Heart right ventricle (tissue), 16 donors: ENCODE data around the gene RNF157. TPM values are rescaled to one million over a fixed set of nuclear protein-coding genes. Genes with fewer than 3 reads are reported as not detected.

Experiments
- ATAC-seq, 8 donors: fragments of 200-7000 bp; cut with Tn5 transposase; one replicate each; pipeline ENCODE4 v1.9.1; 2020; ENCODE audit warnings: mild to moderate bottlenecking in 8 of 8, moderate library complexity in 8 of 8, moderate number of reproducible peaks in 1 of 8
- DNase-seq, 2 donors: peaks; one replicate each; pipeline ENCODE4 v3.0.0-alpha.2; 2020
- H3K27ac ChIP-seq, 10 donors: fragments of 200-600 bp; sonication (generic) in 2 of 10; one replicate each; pipeline versions ENCODE4 v1.5.0 to v1.8.0; 2020 to 2022; ENCODE audit warnings: mild to moderate bottlenecking in 3 of 10
- H3K27me3 ChIP-seq, 7 donors: fragments of 200-600 bp; one replicate each; pipeline ENCODE4 v1.8.0; 2021 to 2022; ENCODE audit warnings: mild to moderate bottlenecking in 2 of 7
- H3K36me3 ChIP-seq, 9 donors: fragments of 200-600 bp; sonication (generic) in 1 of 9; one replicate each; pipeline versions ENCODE4 v1.5.0 to v1.8.0; 2020 to 2022; ENCODE audit warnings: mild to moderate bottlenecking in 2 of 9
- H3K4me1 ChIP-seq, 9 donors: fragments of 200-600 bp; sonication (generic) in 1 of 9; one replicate each; pipeline versions ENCODE4 v1.5.0 to v1.8.0; 2020 to 2022; ENCODE audit warnings: mild to moderate bottlenecking in 4 of 9
- H3K4me3 ChIP-seq, 10 donors: fragments of 200-600 bp; sonication (generic) in 2 of 10; one replicate each; pipeline versions ENCODE4 v1.5.0 to v1.8.0; 2020 to 2022; ENCODE audit warnings: mild to moderate bottlenecking in 7 of 10, moderate library complexity in 2 of 10
- H3K9me3 ChIP-seq, 11 donors: fragments of 200-600 bp in 10 of 11; sonication (generic) in 2 of 11; one replicate each; pipeline versions ENCODE4 v1.5.0 to v1.8.0; 2013 to 2022; ENCODE audit warnings: mild to moderate bottlenecking in 2 of 11, control low read depth in 1 of 11, moderate library complexity in 1 of 11
- WGBS, 2 donors: extraction: QIAGEN DNeasy Blood & Tissue Kit; methylation state at CpG; one replicate each; pipeline ENCODE4 v1.1.7; 2013; ENCODE audit warnings: inconsistent platforms in 1 of 2; 5-methylcytosine and 5-hydroxymethylcytosine counted together
- intact Hi-C, 10 donors: fragments of 100-400 bp; cut with DNase I; formaldehyde crosslinking; loops; one replicate each; pipeline versions ENCODE4 v1.11.1 to v1.14.2; 2022
- polyA plus RNA-seq, 2 donors: library from polyadenylated mRNA; stranded (reverse); fragments of 200-250 nt; gene quantifications; one replicate each; pipeline ENCODE4 v1.2.3, GENCODE V29; 2013
- total RNA-seq, 10 donors: library from RNA; stranded (reverse); fragmentation: NEBNext Ultra II Directional in 3 of 10; extraction: Animal tissue kit (Norgen Biotek cat#: 25700) in 3 of 10; gene quantifications; one replicate each; pipeline versions ENCODE4 v1.2.1 to v1.2.4, GENCODE V29; 2021 to 2023
- TF ChIP-seq, protein P1 (sequence below), 9 donors: fragments of 200-600 bp; sonication (generic) in 2 of 9; IDR thresholded peaks; one replicate each; pipeline versions ENCODE4 v1.5.0 to v1.8.0; 2021 to 2022; ENCODE audit warnings: antibody characterized with exemption in 9 of 9, mild to moderate bottlenecking in 5 of 9, moderate library complexity in 1 of 9
- donor health status: Arrhythmogenic right ventricular cardiomyopathy.
- donor health status: ischemic (EF 13 %, LVEDD 7.1; RV severe dilation, severe dysfunction).
- donor health status: healthy with polysubstance abuse.
- donor health status: DM: no; HTN: yes; CAD: no.
- donor health status: DM: no; HTN: no; CAD: no.
- donor health status: ischemic (EF 25% LVEDD 6.9; RV normal size, moderate dysfunction).
- donor health status: ischemic (EF 25% LVEDD 5.7; RV mildly dilated, moderate dysfunction).
- donor health status: healthy.
- donor health status: DM: yes; HTN: yes; CAD: no.
- donor health status: Ischemic cardiomyopathy.
- donor health status: ischemic (EF 35%, LVEDD 5.7; RV mildly dilated, moderate dysfunction).
- donor health status: nonischemic (EF 11% LVEDD 7.7; RV severe dilation, severe dysfunction).
- donor health status: DM: yes; HTN: yes; CAD: no.
- donor health status: PGD.
- donor health status: ischemic (EF 29% LVEDD 5.4; RV normal size, mild dysfunction).
- donor health status: nonischemic (EF 23%, LVEDD 6.1; RV moderate dilation, normal function).

Gene RNF157
- total and polyA plus RNA-seq, 12 donors, result 1.3 to 18.8 (median 3.4) TPM

DNA sequence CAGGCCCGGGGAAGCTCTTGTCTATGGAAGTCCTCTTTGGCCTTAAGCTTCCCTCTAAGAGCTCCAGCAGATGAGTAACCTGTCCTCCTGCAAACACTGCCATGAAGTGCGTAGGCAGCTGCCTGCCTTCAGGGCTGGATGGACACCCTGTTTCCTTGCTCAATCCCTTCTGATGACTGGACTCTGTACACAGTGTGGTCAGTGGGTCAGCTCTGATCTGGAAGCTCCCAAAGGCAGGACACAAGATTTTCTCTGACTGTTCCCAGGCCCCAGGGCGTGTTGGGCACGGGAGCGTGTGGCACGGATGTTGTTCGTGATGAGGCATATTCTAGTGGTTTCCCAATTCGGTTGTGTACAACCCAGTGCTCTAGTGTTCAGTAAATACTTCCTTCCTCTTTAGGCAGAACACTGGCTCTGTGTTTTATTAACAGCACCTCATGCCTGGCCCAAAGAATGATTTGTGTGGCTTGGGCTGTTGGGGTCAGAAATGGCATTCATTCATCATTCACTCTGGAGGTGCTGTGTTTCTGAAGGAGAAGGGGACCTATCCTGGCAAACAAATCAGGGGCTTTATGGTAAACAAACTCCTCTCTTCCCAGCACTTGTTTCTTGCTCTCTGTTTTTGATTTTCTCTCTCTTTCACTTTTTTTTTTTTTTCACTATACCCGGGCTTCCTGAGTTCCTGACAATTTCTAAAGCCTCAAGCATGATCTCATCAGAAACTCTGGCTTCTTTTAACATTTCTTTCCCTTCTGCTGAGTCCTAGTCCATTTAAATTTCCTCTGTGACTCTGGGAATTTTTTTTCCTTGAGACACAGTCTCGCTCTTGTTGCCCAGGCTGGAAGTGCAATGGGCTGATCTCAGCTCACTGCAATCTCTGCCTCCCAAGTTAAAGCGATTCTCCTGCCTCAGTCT is 12.0 kb upstream of the RNF157 start:
- no peaks in the 10 kb centered on the region for H3K27me3 ChIP-seq
- peak; percentile 65 to 92 (median 77) for ATAC-seq
- peak overlapping the region in 8 of 10 donors; percentile 3 to 89 (median 41) for H3K27ac ChIP-seq
- no peaks in the 10 kb centered on the region for H3K36me3 ChIP-seq
- intact Hi-C loops, result no loop called here
- 52 to 63% methylated on average over 11 of the region's 11 CpGs for WGBS, 2 donors
- H3K4me3 ChIP-seq, result peak overlapping the region in 1 of 10 donors; percentile 28
- TF ChIP-seq, protein P1, sequence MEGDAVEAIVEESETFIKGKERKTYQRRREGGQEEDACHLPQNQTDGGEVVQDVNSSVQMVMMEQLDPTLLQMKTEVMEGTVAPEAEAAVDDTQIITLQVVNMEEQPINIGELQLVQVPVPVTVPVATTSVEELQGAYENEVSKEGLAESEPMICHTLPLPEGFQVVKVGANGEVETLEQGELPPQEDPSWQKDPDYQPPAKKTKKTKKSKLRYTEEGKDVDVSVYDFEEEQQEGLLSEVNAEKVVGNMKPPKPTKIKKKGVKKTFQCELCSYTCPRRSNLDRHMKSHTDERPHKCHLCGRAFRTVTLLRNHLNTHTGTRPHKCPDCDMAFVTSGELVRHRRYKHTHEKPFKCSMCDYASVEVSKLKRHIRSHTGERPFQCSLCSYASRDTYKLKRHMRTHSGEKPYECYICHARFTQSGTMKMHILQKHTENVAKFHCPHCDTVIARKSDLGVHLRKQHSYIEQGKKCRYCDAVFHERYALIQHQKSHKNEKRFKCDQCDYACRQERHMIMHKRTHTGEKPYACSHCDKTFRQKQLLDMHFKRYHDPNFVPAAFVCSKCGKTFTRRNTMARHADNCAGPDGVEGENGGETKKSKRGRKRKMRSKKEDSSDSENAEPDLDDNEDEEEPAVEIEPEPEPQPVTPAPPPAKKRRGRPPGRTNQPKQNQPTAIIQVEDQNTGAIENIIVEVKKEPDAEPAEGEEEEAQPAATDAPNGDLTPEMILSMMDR (IDR thresholded peaks at IDR 0.05), result no peak
- peaks cover 0 to 43% (median 10%) of the 10 kb centered on the region in 9 donors for H3K4me1 ChIP-seq
- DNase-seq, result no peak
- H3K9me3 ChIP-seq, result no peaks in the 10 kb centered on the region

DNA sequence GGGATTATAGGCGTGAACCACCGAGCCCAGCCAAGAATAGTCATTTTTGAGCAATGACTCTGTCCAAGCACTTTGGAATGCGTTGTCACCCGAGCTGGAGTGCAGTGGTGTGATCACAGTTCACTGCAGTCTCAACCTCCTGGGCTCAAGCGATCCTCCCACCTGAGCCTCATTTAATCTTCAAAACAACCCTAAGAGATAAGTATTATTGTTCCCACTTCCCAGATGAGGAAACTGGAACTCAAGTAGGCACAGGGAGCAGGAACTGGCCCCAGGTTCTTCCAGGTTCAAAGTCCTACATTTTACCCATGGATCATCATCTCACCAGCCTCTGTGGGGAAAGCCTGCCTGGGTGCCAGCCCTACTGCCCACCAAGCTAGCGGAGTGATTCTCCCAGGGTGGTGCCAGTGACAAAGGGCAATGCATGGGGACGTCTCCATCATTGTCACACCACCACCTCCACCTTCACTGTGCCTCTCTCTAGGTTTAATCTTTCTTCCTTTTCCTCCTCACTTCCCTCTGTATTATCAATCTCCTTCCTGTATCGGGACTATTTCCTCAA is 11.3 kb upstream of the RNF157 start:
- TF ChIP-seq, protein P1 (IDR thresholded peaks at IDR 0.05), result no peak
- no peak overlapping the region for H3K4me3 ChIP-seq
- DNase-seq (no peak), ATAC-seq (peak in 1 of 8 donors; percentile 8)
- no peaks in the 10 kb centered on the region for H3K27me3 ChIP-seq
- H3K27ac ChIP-seq, result peak overlapping the region in 7 of 10 donors; percentile 3 to 89 (median 37)
- H3K36me3 ChIP-seq, result no peaks in the 10 kb centered on the region
- H3K4me1 ChIP-seq, result peaks cover 0 to 50% (median 10%) of the 10 kb centered on the region in 9 donors
- WGBS, 2 donors, result 84 to 85% methylated on average over 8 of the region's 8 CpGs
- no peaks in the 10 kb centered on the region for H3K9me3 ChIP-seq
- intact Hi-C loops, result no loop called here

- no peaks in the 10 kb centered on the region for H3K9me3 ChIP-seq
- no peaks in the 10 kb centered on the region for H3K36me3 ChIP-seq
- ATAC-seq (no peak), DNase-seq (no peak)
- H3K4me3 ChIP-seq, result no peak overlapping the region
- TF ChIP-seq, protein P1 (IDR thresholded peaks at IDR 0.05), result no peak
- no peaks in the 10 kb centered on the region for H3K27me3 ChIP-seq
- peaks cover 0 to 61% (median 10%) of the 10 kb centered on the region in 9 donors for H3K4me1 ChIP-seq
- no peak overlapping the region for H3K27ac ChIP-seq
- 78 to 83% methylated on average over 6 of the region's 6 CpGs for WGBS, 2 donors
- intact Hi-C loops, result no loop called here
These were observed 9.8 kb upstream of the RNF157 start for GRCh38 chr17:76250141-76250540.

DNA sequence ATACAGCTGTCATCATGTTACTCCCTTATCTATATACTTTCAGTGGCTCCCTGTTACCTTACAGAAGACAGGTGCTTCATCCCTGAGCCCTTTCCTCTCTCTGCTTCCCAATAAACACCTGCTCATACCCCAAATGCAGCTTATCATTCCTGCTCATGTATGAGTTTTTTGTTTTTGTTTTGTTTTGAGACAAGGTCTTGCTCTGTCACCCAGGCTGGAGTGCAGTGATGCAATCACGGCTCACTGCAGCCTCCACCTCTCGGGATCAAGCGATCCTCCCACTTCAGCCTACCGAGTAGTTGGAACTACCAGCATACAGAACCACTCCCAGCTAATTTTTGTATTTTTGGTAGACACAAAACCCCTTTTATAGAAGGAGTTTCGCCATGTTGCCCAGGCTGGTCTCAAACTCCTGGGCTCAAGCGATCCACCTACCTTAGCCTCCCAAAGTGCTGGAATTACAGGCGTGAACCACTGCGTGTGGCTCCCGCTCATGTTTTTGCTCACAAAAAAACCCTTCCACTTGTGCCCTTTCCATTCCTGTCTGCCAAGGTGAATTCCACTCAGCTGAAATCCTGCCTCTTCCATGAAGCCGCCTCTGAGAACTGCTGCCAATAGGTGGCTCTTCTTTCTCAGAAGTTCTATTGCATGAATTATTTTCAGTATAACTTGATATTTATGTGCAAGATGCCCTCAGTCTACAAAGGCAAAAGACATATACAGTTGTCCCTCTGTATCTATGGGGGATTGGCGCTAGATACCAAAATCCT is 7.9 kb upstream of the RNF157 start:
- H3K36me3 ChIP-seq, result no peaks in the 10 kb centered on the region
- DNase-seq (no peak), ATAC-seq (no peak)
- no peak overlapping the region for H3K27ac ChIP-seq
- no peak overlapping the region for H3K4me3 ChIP-seq
- no peaks in the 10 kb centered on the region for H3K9me3 ChIP-seq
- H3K27me3 ChIP-seq, result peaks cover 0 to 16% (median 0%) of the 10 kb centered on the region in 7 donors
- peaks cover 0 to 60% (median 10%) of the 10 kb centered on the region in 9 donors for H3K4me1 ChIP-seq
- intact Hi-C loops, result no loop called here
- WGBS, 2 donors, result 79 to 80% methylated on average over 11 of the region's 11 CpGs
- TF ChIP-seq, protein P1 (IDR thresholded peaks at IDR 0.05), result peak in 1 of 9 donors; percentile 14
